IMR-90 (cell line): Measurements from ENCODE around the gene RNGTT. TPM values are rescaled to one million over a fixed set of nuclear protein-coding genes. Genes with fewer than 3 reads are reported as not detected.

Experiments used
- ATAC-seq: fragments of 200-7000 bp; cut with Tn5 transposase; 2 replicates; pipeline ENCODE4 v1.9.1; 2020; ENCODE audit warnings: low read depth, mild to moderate bottlenecking, moderate library complexity
- BruUV-seq: library from RNA; stranded (reverse); fragments of 400-500 nt; replicated peaks from 2 replicates; lab custom pipeline; 2021; lab: Mats Ljungman, UMichigan
- CTCF ChIA-PET: fragments of 300-600 bp; formaldehyde crosslinking; extraction: SDS; loops from one replicate; lab custom pipeline; 2021; ENCODE audit warnings: antibody characterized with exemption; lab: Yijun Ruan, JAX
- POLR2A ChIA-PET: fragments of 300-600 bp; sonication (Branson Sonifier 250); formaldehyde crosslinking; loops from one replicate; lab custom pipeline; 2022; ENCODE audit warnings: antibody characterized with exemption; ENCODE audit not compliant: unreplicated experiment; lab: Charles Lee
- DNase-seq: peaks from one replicate; pipeline ENCODE4 v3.0.0; 2013
- H2AFZ ChIP-seq: replicated peaks from 2 replicates; pipeline ENCODE3; 2013; ENCODE audit warnings: low read length, mild to moderate bottlenecking; ENCODE audit not compliant: poor library complexity
- H2AK5ac ChIP-seq: 2 replicates; pipeline ENCODE4 v1.6.1; 2013; ENCODE audit warnings: low read depth, low read length, inconsistent platforms
- H2AK9ac ChIP-seq: replicated peaks from 2 replicates; pipeline ENCODE3; 2013; ENCODE audit warnings: mild to moderate bottlenecking, low read depth, low read length, moderate library complexity; ENCODE audit not compliant: poor library complexity
- H2BK120ac ChIP-seq: 2 replicates; pipeline ENCODE4 v1.6.1; 2013; ENCODE audit warnings: low read depth, low read length, inconsistent platforms
- H2BK15ac ChIP-seq: 3 replicates; pipeline ENCODE4 v1.6.1; 2013; ENCODE audit warnings: low read depth, low read length, inconsistent platforms
- H2BK20ac ChIP-seq: 2 replicates; pipeline ENCODE4 v1.6.1; 2013; ENCODE audit warnings: low read depth, mild to moderate bottlenecking, inconsistent platforms, low read length, moderate library complexity
- H2BK5ac ChIP-seq: 2 replicates; pipeline ENCODE4 v1.6.1; 2013; ENCODE audit warnings: mild to moderate bottlenecking, low read depth, low read length, inconsistent platforms; ENCODE audit not compliant: poor library complexity, severe bottlenecking
- H3K14ac ChIP-seq: replicated peaks from 2 replicates; pipeline ENCODE4 v1.6.1; 2013; ENCODE audit warnings: low read depth, low read length, inconsistent platforms
- H3K18ac ChIP-seq: 2 replicates; pipeline ENCODE4 v1.6.1; 2013; ENCODE audit warnings: low read depth, low read length, control low read depth
- H3K23ac ChIP-seq: 2 replicates; pipeline ENCODE4 v1.6.1; 2013; ENCODE audit warnings: low read depth, low read length, inconsistent platforms
- H3K27ac ChIP-seq: 2 replicates; pipeline ENCODE4 v1.5.1; 2013; ENCODE audit warnings: mild to moderate bottlenecking, control low read depth, low read length; ENCODE audit not compliant: insufficient read depth
- H3K27me3 ChIP-seq: 2 replicates; pipeline ENCODE4 v1.6.1; 2013; ENCODE audit warnings: low read length; ENCODE audit not compliant: control insufficient read depth, insufficient read depth
- H3K36me3 ChIP-seq: 2 replicates; pipeline ENCODE4 v1.6.1; 2013; ENCODE audit warnings: low read length, mixed read lengths; ENCODE audit not compliant: control insufficient read depth, insufficient read depth
- H3K4ac ChIP-seq: 2 replicates; pipeline ENCODE4 v1.6.1; 2013; ENCODE audit warnings: low read depth, low read length, inconsistent platforms
- H3K4me1 ChIP-seq: 2 replicates; pipeline ENCODE4 v1.6.1; 2013; ENCODE audit warnings: low read length, mixed read lengths; ENCODE audit not compliant: control insufficient read depth, insufficient read depth
- H3K4me2 ChIP-seq: 2 replicates; pipeline ENCODE4 v1.6.1; 2013; ENCODE audit warnings: low read depth, mild to moderate bottlenecking, control low read depth, low read length, moderate library complexity
- H3K4me3 ChIP-seq: 2 replicates; pipeline ENCODE4 v1.5.1; 2013; ENCODE audit warnings: low read depth, mild to moderate bottlenecking, control low read depth, low read length, moderate library complexity; ENCODE audit not compliant: insufficient read depth
- H3K56ac ChIP-seq: 2 replicates; pipeline ENCODE4 v1.6.1; 2013; ENCODE audit warnings: low read length, inconsistent platforms; ENCODE audit not compliant: insufficient read depth; ENCODE audit errors: extremely low read depth
- H3K79me1 ChIP-seq, 2 experiments: 2 replicates each; pipeline ENCODE4 v1.6.1; 2013; ENCODE audit warnings: low read length in 2 of 2, inconsistent platforms in 1 of 2, low read depth in 1 of 2
- H3K9ac ChIP-seq: 2 replicates; pipeline ENCODE4 v1.6.1; 2013; ENCODE audit warnings: low read depth, low read length, control low read depth
- H3K9me1 ChIP-seq: 2 replicates; pipeline ENCODE4 v1.6.1; 2013; ENCODE audit warnings: low read length, inconsistent platforms; ENCODE audit not compliant: insufficient read depth
- H3K9me3 ChIP-seq: 2 replicates; pipeline ENCODE4 v1.6.1; 2013; ENCODE audit warnings: low read length; ENCODE audit not compliant: control insufficient read depth, insufficient read depth
- H4K20me1 ChIP-seq: 2 replicates; pipeline ENCODE4 v1.6.1; 2013; ENCODE audit warnings: low read length, inconsistent platforms; ENCODE audit not compliant: insufficient read depth
- H4K5ac ChIP-seq: 2 replicates; pipeline ENCODE4 v1.6.1; 2013; ENCODE audit warnings: mild to moderate bottlenecking, low read depth, low read length, control low read depth
- H4K8ac ChIP-seq, 2 experiments: 2 replicates each; pipeline ENCODE4 v1.6.1; 2013; ENCODE audit warnings: low read depth in 2 of 2, low read length in 2 of 2, control low read depth in 1 of 2, inconsistent platforms in 1 of 2
- H4K91ac ChIP-seq: 2 replicates; pipeline ENCODE4 v1.6.1; 2013; ENCODE audit warnings: low read depth, low read length, inconsistent platforms; ENCODE audit not compliant: insufficient read depth
- BHLHE40 ChIP-seq: fragments of 150-350 bp; IDR thresholded peaks from 2 replicates; pipeline ENCODE4 v1.6.1; 2016; ENCODE audit warnings: mild to moderate bottlenecking, low read depth, low read length
- CEBPB ChIP-seq: IDR thresholded peaks from 2 replicates; pipeline ENCODE4 v1.6.1; 2012; ENCODE audit warnings: low read depth, low read length, improper control_type of control experiment
- MAZ ChIP-seq: IDR thresholded peaks from 2 replicates; pipeline ENCODE4 v1.6.1; 2012; ENCODE audit warnings: low read depth, mild to moderate bottlenecking, low read length, improper control_type of control experiment, moderate library complexity, borderline replicate concordance
- MXI1 ChIP-seq: IDR thresholded peaks from 2 replicates; pipeline ENCODE4 v1.6.1; 2012; ENCODE audit warnings: low read depth, mild to moderate bottlenecking, low read length, moderate library complexity, borderline replicate concordance
- NFE2L2 ChIP-seq: fragments of 150-350 bp; IDR thresholded peaks from 2 replicates; pipeline ENCODE4 v1.6.1; 2016; ENCODE audit warnings: low read depth, mild to moderate bottlenecking, low read length
- POLR2A ChIP-seq: IDR thresholded peaks from 2 replicates; pipeline ENCODE4 v1.6.1; 2012; ENCODE audit warnings: mild to moderate bottlenecking, low read depth, low read length
- RAD21 ChIP-seq: IDR thresholded peaks from 2 replicates; pipeline ENCODE4 v1.6.1; 2012; ENCODE audit warnings: low read length, improper control_type of control experiment
- RCOR1 ChIP-seq: IDR thresholded peaks from 2 replicates; pipeline ENCODE4 v1.6.1; 2012; ENCODE audit warnings: mild to moderate bottlenecking, low read length, improper control_type of control experiment; ENCODE audit not compliant: insufficient replicate concordance
- RFX5 ChIP-seq: IDR thresholded peaks from 2 replicates; pipeline ENCODE4 v1.8.0; 2012; ENCODE audit warnings: low read depth, mild to moderate bottlenecking, low read length, moderate library complexity
- SMC3 ChIP-seq: fragments of 150-350 bp; IDR thresholded peaks from 2 replicates; pipeline ENCODE4 v1.6.1; 2016; ENCODE audit warnings: low read depth, mild to moderate bottlenecking, antibody characterized with exemption, low read length, moderate library complexity
- WGBS, 2 experiments: methylation state at CpG; one replicate each; pipeline versions ENCODE4 v1.1.5 to v1.1.7; 2013; ENCODE audit warnings: missing lambda C conversion rate in 2 of 2; ENCODE audit not compliant: insufficient read length in 1 of 2; ENCODE audit errors: extremely low coverage in 2 of 2; 5-methylcytosine and 5-hydroxymethylcytosine counted together
- dilution Hi-C: fragments of 300-500 bp; cut with HindIII; formaldehyde crosslinking; loops from one replicate; pipeline ENCODE4 v1.14.3; 2018; ENCODE audit warnings: low sequenced_read_pairs; ENCODE audit not compliant: unreplicated experiment
- in situ Hi-C: fragments of 300-500 bp; cut with MboI; formaldehyde crosslinking; loops from 3 replicates; pipeline ENCODE4 v1.14.3; 2019; ENCODE audit warnings: low sequenced_read_pairs, inconsistent platforms, mixed read lengths
- intact Hi-C: fragments of 100-400 bp; cut with micrococcal nuclease; formaldehyde crosslinking; loops from 2 replicates; pipeline ENCODE4 v1.10.0; 2022
- polyA plus RNA-seq, 3 experiments: library from polyadenylated mRNA; depleted of rRNA; stranded (reverse); fragments of >200 nt; gene quantifications; 2 replicates each; pipeline ENCODE4 v1.2.3, GENCODE V29; 2012; ENCODE audit warnings: low replicate concordance in 1 of 3
- total RNA-seq: library from RNA; depleted of rRNA; stranded (reverse); fragments of >200 nt; gene quantifications from 2 replicates; pipeline ENCODE4 v1.2.3, GENCODE V29; 2012
- TF ChIP-seq, protein P1 (sequence below): fragments of 150-350 bp; IDR thresholded peaks from 2 replicates; pipeline ENCODE4 v1.6.1; 2016; ENCODE audit warnings: low read depth, mild to moderate bottlenecking, low read length, moderate library complexity, borderline replicate concordance
- TF ChIP-seq, protein P2 (sequence below): fragments of 150-350 bp; IDR thresholded peaks from 2 replicates; pipeline ENCODE4 v1.6.1; 2017; ENCODE audit warnings: mild to moderate bottlenecking, antibody characterized with exemption, low read length, low read depth
- TF ChIP-seq, protein P3 (sequence below): conservative IDR thresholded peaks from 2 replicates; pipeline ENCODE4 v1.5.1; 2012; ENCODE audit warnings: mild to moderate bottlenecking, low read depth, low read length, improper control_type of control experiment

Gene RNGTT
- total and polyA plus RNA-seq, 2 of the 4 experiments (the other 2 are of a cell fraction) = 5.4 to 21.7 TPM

DNA sequence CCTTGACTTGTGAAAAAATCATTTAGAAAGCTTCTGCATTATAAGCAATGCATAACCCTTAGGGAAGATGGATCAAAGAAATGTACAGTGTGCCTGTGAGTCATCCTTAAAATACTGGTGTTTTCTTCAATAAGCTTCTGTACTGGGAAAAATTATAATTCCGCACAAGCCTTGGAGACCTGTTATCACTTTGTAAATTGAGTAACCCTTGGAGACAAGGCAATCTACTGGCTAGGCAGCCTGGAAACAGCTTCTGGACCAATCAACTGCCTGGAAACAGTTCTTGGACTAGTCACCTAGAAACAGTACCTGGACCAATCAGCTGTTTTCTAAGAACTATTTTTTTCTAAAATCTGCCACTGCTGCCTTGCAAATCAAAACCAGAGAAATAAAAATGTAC, 25.8 kb upstream of the RNGTT start:
- POLR2A ChIA-PET = no interaction called here
- intact Hi-C loops = no loop called here

More for the DNA sequence above, 25.8 kb upstream of the RNGTT start:
- in situ Hi-C loops = loop anchor here (10.0 to 25.0 kb wide), 3 partner anchors 86 to 623 kb away; partner anchors contain the start of gene UBE2J1
- Histone ChIP-seq H3K27me3 (peaks cover 3% of the 10 kb centered on the region; the same call in 1 of the 2 replicates), H3K4me1 (no peaks in the 10 kb centered on the region), H2AFZ (no peak overlapping the region), H2BK5ac (no peak overlapping the region), H4K20me1 (no peaks in the 10 kb centered on the region), H3K4me2 (no peak overlapping the region), H3K27ac (no peak overlapping the region), H2BK15ac (no peak overlapping the region), H3K4ac (no peak overlapping the region), H3K9me1 (no peaks in the 10 kb centered on the region), H3K4me3 (no peak overlapping the region), H4K91ac (no peak overlapping the region), H2BK120ac (no peak overlapping the region), H4K8ac (no peak overlapping the region), H3K9ac (no peak overlapping the region), H2AK5ac (no peak overlapping the region), H3K56ac (no peak overlapping the region), H3K79me1 (no peaks in the 10 kb centered on the region), H3K18ac (no peak overlapping the region), H3K14ac (no peak overlapping the region), H2AK9ac (no peak overlapping the region), H3K9me3 (no peaks in the 10 kb centered on the region), H3K23ac (no peak overlapping the region), H3K36me3 (no peaks in the 10 kb centered on the region), H2BK20ac (no peak overlapping the region), H4K5ac (no peak overlapping the region)
- dilution Hi-C loops = no loop called here
- TF ChIP-seq POLR2A (no peak), RAD21 (no peak), MAZ (no peak), NFE2L2 (no peak), BHLHE40 (no peak), RFX5 (no peak), CEBPB (no peak), RCOR1 (no peak), MXI1 (no peak), SMC3 (no peak)
- TF ChIP-seq, protein P1, sequence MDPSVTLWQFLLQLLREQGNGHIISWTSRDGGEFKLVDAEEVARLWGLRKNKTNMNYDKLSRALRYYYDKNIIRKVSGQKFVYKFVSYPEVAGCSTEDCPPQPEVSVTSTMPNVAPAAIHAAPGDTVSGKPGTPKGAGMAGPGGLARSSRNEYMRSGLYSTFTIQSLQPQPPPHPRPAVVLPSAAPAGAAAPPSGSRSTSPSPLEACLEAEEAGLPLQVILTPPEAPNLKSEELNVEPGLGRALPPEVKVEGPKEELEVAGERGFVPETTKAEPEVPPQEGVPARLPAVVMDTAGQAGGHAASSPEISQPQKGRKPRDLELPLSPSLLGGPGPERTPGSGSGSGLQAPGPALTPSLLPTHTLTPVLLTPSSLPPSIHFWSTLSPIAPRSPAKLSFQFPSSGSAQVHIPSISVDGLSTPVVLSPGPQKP = no peak
- TF ChIP-seq, protein P2, sequence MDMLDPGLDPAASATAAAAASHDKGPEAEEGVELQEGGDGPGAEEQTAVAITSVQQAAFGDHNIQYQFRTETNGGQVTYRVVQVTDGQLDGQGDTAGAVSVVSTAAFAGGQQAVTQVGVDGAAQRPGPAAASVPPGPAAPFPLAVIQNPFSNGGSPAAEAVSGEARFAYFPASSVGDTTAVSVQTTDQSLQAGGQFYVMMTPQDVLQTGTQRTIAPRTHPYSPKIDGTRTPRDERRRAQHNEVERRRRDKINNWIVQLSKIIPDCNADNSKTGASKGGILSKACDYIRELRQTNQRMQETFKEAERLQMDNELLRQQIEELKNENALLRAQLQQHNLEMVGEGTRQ = no peak
- TF ChIP-seq, protein P3, sequence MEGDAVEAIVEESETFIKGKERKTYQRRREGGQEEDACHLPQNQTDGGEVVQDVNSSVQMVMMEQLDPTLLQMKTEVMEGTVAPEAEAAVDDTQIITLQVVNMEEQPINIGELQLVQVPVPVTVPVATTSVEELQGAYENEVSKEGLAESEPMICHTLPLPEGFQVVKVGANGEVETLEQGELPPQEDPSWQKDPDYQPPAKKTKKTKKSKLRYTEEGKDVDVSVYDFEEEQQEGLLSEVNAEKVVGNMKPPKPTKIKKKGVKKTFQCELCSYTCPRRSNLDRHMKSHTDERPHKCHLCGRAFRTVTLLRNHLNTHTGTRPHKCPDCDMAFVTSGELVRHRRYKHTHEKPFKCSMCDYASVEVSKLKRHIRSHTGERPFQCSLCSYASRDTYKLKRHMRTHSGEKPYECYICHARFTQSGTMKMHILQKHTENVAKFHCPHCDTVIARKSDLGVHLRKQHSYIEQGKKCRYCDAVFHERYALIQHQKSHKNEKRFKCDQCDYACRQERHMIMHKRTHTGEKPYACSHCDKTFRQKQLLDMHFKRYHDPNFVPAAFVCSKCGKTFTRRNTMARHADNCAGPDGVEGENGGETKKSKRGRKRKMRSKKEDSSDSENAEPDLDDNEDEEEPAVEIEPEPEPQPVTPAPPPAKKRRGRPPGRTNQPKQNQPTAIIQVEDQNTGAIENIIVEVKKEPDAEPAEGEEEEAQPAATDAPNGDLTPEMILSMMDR = no peak
- no CpG with 5 or more reads among the region's 1 CpG for WGBS, 2 experiments
- CTCF ChIA-PET = interaction anchor here (0.6 kb wide), 2 partner anchors 249 to 1883 kb away, joined by 3 to 8 read pairs; no protein-coding TSS in a partner anchor
- ATAC-seq (no peak), DNase-seq (peak; percentile 6)
- BruUV-seq = no TSS peak
